HFF-Myc (cell line): ENCODE results near the gene DDI2.

Experiments used
- DNase-seq: peaks from one replicate; pipeline ENCODE4 v3.0.0-alpha.2; 2011; ENCODE audit warnings: low read depth; ENCODE audit errors: extremely low read depth
- H3K4me3 ChIP-seq: replicated peaks from 2 replicates; pipeline ENCODE4 v1.5.1; 2011; ENCODE audit warnings: low read depth, mild to moderate bottlenecking, control low read depth, low read length
- CTCF ChIP-seq: IDR thresholded peaks from 2 replicates; pipeline ENCODE4 v1.5.1; 2012; ENCODE audit warnings: mild to moderate bottlenecking, low read depth, low read length, control low read depth; ENCODE audit errors: missing control alignments

DDI2 gene

GRCh38 chr1:15684042-15684461, 66.8 kb downstream of the DDI2 start, which contains the start of gene PLEKHM2:
Gene PLEKHM2 (plus strand): TSS chr1:15684320. CDS start chr1:15684559, 239 bp downstream.
- DNase-seq: no peak
- peak within 1 kb of the TSS; percentile 73 for H3K4me3 ChIP-seq
- TF ChIP-seq CTCF: no peak

GRCh38 chr1:15684468-15685291, 67.4 kb downstream of the DDI2 start:
- no peak for TF ChIP-seq CTCF
- peak overlapping the region; percentile 73 for H3K4me3 ChIP-seq
- no peak for DNase-seq

GRCh38 chr1:15685820-15686219, 68.6 kb downstream of the DDI2 start:
- DNase-seq: no peak
- H3K4me3 ChIP-seq: peak overlapping the region; percentile 73
- TF ChIP-seq CTCF: no peak

GRCh38 chr1:15687446-15687845, 70.2 kb downstream of the DDI2 start:
- no peak overlapping the region for H3K4me3 ChIP-seq
- TF ChIP-seq CTCF: no peak
- no peak for DNase-seq

GRCh38 chr1:15690317-15690716, 73.1 kb downstream of the DDI2 start:
- no peak for DNase-seq
- no peak for TF ChIP-seq CTCF
- H3K4me3 ChIP-seq: no peak overlapping the region

GRCh38 chr1:15691434-15692032, 74.3 kb downstream of the DDI2 start:
- no peak overlapping the region for H3K4me3 ChIP-seq
- no peak for TF ChIP-seq CTCF
- no peak for DNase-seq
